D341Med (cell line): ENCODE results near the gene TNFRSF19.

Experiments used
- DNase-seq: peaks from one replicate; pipeline ENCODE4 v3.0.0; 2012; ENCODE audit warnings: low spot score

Gene TNFRSF19

GRCh38 chr13:23722726-23723453, 152.7 kb downstream of the TNFRSF19 start:
- no peak for DNase-seq

DNA sequence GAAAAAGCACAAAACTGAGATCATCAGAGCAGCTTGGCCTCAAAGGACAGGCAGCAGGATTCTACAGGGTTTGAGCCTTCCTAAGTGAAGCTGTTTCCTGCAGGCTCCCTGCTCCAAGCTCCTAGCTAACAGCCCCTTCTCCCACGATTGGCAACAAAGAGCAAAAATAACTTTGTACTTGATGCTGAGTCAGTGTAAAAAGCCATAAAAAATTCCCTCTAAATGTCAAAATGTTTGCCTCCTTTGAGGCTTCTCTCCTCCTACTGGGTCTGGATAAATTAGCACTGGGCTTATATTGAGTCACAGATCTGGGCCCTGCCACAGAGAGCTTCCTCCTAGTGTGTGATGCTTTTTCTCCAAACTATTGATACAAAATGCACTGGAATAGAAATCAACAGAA, 153.3 kb downstream of the TNFRSF19 start:
- no peak for DNase-seq

GRCh38 chr13:23724196-23724970, 154.2 kb downstream of the TNFRSF19 start:
- DNase-seq: no peak
